ENCODE measurements around the gene AQP2. TPM values are rescaled to one million over a fixed set of nuclear protein-coding genes. Genes with fewer than 3 reads are reported as not detected.

Gene AQP2
- total and polyA plus RNA-seq, 4 experiments from 2014 or later = not detected

- no peak overlapping the region for H3K27ac ChIP-seq (ENCODE audit: low read depth, low read length)
- H3K4me1 Mint-ChIP-seq = peaks cover 1 to 7% (median 4%) of the 10 kb centered on the region in 4 donors
- DNase-seq = no peak
- H3K9me3 Mint-ChIP-seq = no peaks in the 10 kb centered on the region
- no peaks in the 10 kb centered on the region for H3K36me3 ChIP-seq (ENCODE audit: insufficient read depth, low read length)
- ChIA-PET CTCF (ENCODE audit: partially characterized antibody) (interaction anchor here (1.5 to 6.2 kb wide), 14 partner anchors 8 to 102 kb away, joined by 3 to 75 read pairs (median 17); no protein-coding TSS in a partner anchor), POLR2A (ENCODE audit: partially characterized antibody) (no interaction called here)
- H3K27me3 ChIP-seq (ENCODE audit: insufficient read depth, low read length) = peaks cover 15% of the 10 kb centered on the region
- H3K27ac Mint-ChIP-seq = peak overlapping the region in 1 of 7 donors; percentile 16
- H3K4me3 ChIP-seq (ENCODE audit: low read length in 2 of 2) = no peak overlapping the region
- H3K4me3 Mint-ChIP-seq = peak overlapping the region in 3 of 8 donors; percentile 30 to 44 (median 39)
- H3K4me1 ChIP-seq (ENCODE audit: insufficient read depth, low read length) = peaks cover 10% of the 10 kb centered on the region
- peaks cover 15 to 29% of the 10 kb centered on the region in 2 donors for H3K27me3 Mint-ChIP-seq
- no peaks in the 10 kb centered on the region for H3K9me3 ChIP-seq (ENCODE audit: control insufficient read depth in 1 of 2, low read length in 2 of 2)
- no peaks in the 10 kb centered on the region for H3K36me3 Mint-ChIP-seq
- intact Hi-C loops (cut with micrococcal nuclease) = loop anchor here (10.0 kb wide), 1 partner anchor 216 kb away; no protein-coding TSS in a partner anchor
These were observed 17.9 kb downstream of the AQP2 start for GRCh38 chr12:49968471-49968870.

- POLR2A ChIA-PET (ENCODE audit: partially characterized antibody) = no interaction called here
These were observed 18.5 kb downstream of the AQP2 start for GRCh38 chr12:49969027-49969426.

GRCh38 chr12:49969651-49970429 is 19.3 kb downstream of the AQP2 start:
- H3K4me1 ChIP-seq (ENCODE audit: insufficient read depth, low read length) = peaks cover 10% of the 10 kb centered on the region
- H3K27me3 ChIP-seq (ENCODE audit: insufficient read depth, low read length) = peaks cover 9% of the 10 kb centered on the region
- Mint-ChIP-seq H3K27ac (no peak overlapping the region), H3K36me3 (no peaks in the 10 kb centered on the region), H3K27me3 (peaks cover 11 to 16% of the 10 kb centered on the region in 2 donors), H3K9me3 (no peaks in the 10 kb centered on the region), H3K4me3 (no peak overlapping the region), H3K4me1 (peaks cover 1 to 7% (median 4%) of the 10 kb centered on the region in 4 donors)
- no peak overlapping the region for H3K4me3 ChIP-seq (ENCODE audit: low read length in 2 of 2)
- intact Hi-C loops (cut with micrococcal nuclease) = loop anchor here (10.0 kb wide), 1 partner anchor 215 kb away; no protein-coding TSS in a partner anchor
- no peaks in the 10 kb centered on the region for H3K36me3 ChIP-seq (ENCODE audit: insufficient read depth, low read length)
- H3K27ac ChIP-seq (ENCODE audit: low read depth, low read length) = no peak overlapping the region
- POLR2A ChIA-PET (ENCODE audit: partially characterized antibody) = no interaction called here
- CTCF ChIA-PET (ENCODE audit: partially characterized antibody) = interaction anchor here (3.5 to 6.2 kb wide), 5 partner anchors 11 to 89 kb away, joined by 17 to 75 read pairs (median 44); no protein-coding TSS in a partner anchor
- H3K9me3 ChIP-seq (ENCODE audit: control insufficient read depth in 1 of 2, low read length in 2 of 2) = no peaks in the 10 kb centered on the region
- no peak for DNase-seq

More at GRCh38 chr12:49969027-49969426, 18.5 kb downstream of the AQP2 start:
- Histone ChIP-seq H3K27me3 (ENCODE audit: insufficient read depth, low read length) (peaks cover 15% of the 10 kb centered on the region), H3K27ac (ENCODE audit: low read depth, low read length) (no peak overlapping the region), H3K36me3 (ENCODE audit: insufficient read depth, low read length) (no peaks in the 10 kb centered on the region), H3K4me3 (ENCODE audit: low read length in 2 of 2) (no peak overlapping the region), H3K9me3 (ENCODE audit: control insufficient read depth in 1 of 2, low read length in 2 of 2) (no peaks in the 10 kb centered on the region), H3K4me1 (ENCODE audit: insufficient read depth, low read length) (peaks cover 10% of the 10 kb centered on the region)
- CTCF ChIA-PET (ENCODE audit: partially characterized antibody) = interaction anchor here (1.5 to 6.2 kb wide), 6 partner anchors 10 to 102 kb away, joined by 3 to 75 read pairs (median 38); no protein-coding TSS in a partner anchor
- H3K9me3 Mint-ChIP-seq = no peaks in the 10 kb centered on the region
- no peak overlapping the region for H3K4me3 Mint-ChIP-seq
- peak overlapping the region in 1 of 7 donors; percentile 16 for H3K27ac Mint-ChIP-seq
- H3K4me1 Mint-ChIP-seq = peaks cover 1 to 7% (median 4%) of the 10 kb centered on the region in 4 donors
- no peaks in the 10 kb centered on the region for H3K36me3 Mint-ChIP-seq
- intact Hi-C loops (cut with micrococcal nuclease) = loop anchor here (10.0 kb wide), 1 partner anchor 216 kb away; no protein-coding TSS in a partner anchor
- peaks cover 15 to 24% of the 10 kb centered on the region in 2 donors for H3K27me3 Mint-ChIP-seq
- DNase-seq = no peak

GRCh38 chr12:49970658-49971057 is 20.1 kb downstream of the AQP2 start:
- peaks cover 9 to 13% of the 10 kb centered on the region in 2 donors for H3K27me3 Mint-ChIP-seq
- H3K36me3 Mint-ChIP-seq = no peaks in the 10 kb centered on the region
- Histone ChIP-seq H3K4me1 (ENCODE audit: insufficient read depth, low read length) (peaks cover 10% of the 10 kb centered on the region), H3K27ac (ENCODE audit: low read depth, low read length) (no peak overlapping the region), H3K27me3 (ENCODE audit: insufficient read depth, low read length) (peaks cover 9% of the 10 kb centered on the region), H3K36me3 (ENCODE audit: insufficient read depth, low read length) (no peaks in the 10 kb centered on the region), H3K9me3 (ENCODE audit: control insufficient read depth in 1 of 2, low read length in 2 of 2) (no peaks in the 10 kb centered on the region), H3K4me3 (ENCODE audit: low read length in 2 of 2) (no peak overlapping the region)
- no peaks in the 10 kb centered on the region for H3K9me3 Mint-ChIP-seq
- intact Hi-C loops (cut with micrococcal nuclease) = no loop called here
- no peak for DNase-seq
- CTCF ChIA-PET (ENCODE audit: partially characterized antibody) = no interaction called here
- POLR2A ChIA-PET (ENCODE audit: partially characterized antibody) = interaction anchor here (0.5 kb wide), 1 partner anchor 55 kb away, joined by 3 read pairs; the partner anchor contains the start of gene RACGAP1
- no peak overlapping the region for H3K27ac Mint-ChIP-seq
- peaks cover 1 to 7% (median 4%) of the 10 kb centered on the region in 4 donors for H3K4me1 Mint-ChIP-seq
- no peak overlapping the region for H3K4me3 Mint-ChIP-seq

GRCh38 chr12:49971141-49971540 is 20.6 kb downstream of the AQP2 start:
- Histone ChIP-seq H3K4me3 (ENCODE audit: low read length in 2 of 2) (no peak overlapping the region), H3K36me3 (ENCODE audit: insufficient read depth, low read length) (no peaks in the 10 kb centered on the region), H3K9me3 (ENCODE audit: control insufficient read depth in 1 of 2, low read length in 2 of 2) (no peaks in the 10 kb centered on the region), H3K27me3 (ENCODE audit: insufficient read depth, low read length) (peaks cover 9% of the 10 kb centered on the region), H3K27ac (ENCODE audit: low read depth, low read length) (no peak overlapping the region), H3K4me1 (ENCODE audit: insufficient read depth, low read length) (peaks cover 10% of the 10 kb centered on the region)
- Mint-ChIP-seq H3K27ac (no peak overlapping the region), H3K4me3 (no peak overlapping the region), H3K36me3 (no peaks in the 10 kb centered on the region), H3K9me3 (no peaks in the 10 kb centered on the region), H3K4me1 (peaks cover 1 to 7% (median 4%) of the 10 kb centered on the region in 4 donors), H3K27me3 (peaks cover 7 to 11% of the 10 kb centered on the region in 2 donors)
- POLR2A ChIA-PET (ENCODE audit: partially characterized antibody) = interaction anchor here (0.5 kb wide), 1 partner anchor 54 kb away, joined by 3 read pairs; the partner anchor contains the start of gene RACGAP1
- CTCF ChIA-PET (ENCODE audit: partially characterized antibody) = interaction anchor here (1.4 kb wide), 1 partner anchor 10 kb away, joined by 4 read pairs; no protein-coding TSS in a partner anchor
- intact Hi-C loops (cut with micrococcal nuclease) = no loop called here
- no peak for DNase-seq

- Mint-ChIP-seq H3K27ac (no peak overlapping the region), H3K4me3 (no peak overlapping the region), H3K36me3 (no peaks in the 10 kb centered on the region), H3K4me1 (peaks cover 0 to 2% (median 2%) of the 10 kb centered on the region in 4 donors), H3K9me3 (no peaks in the 10 kb centered on the region), H3K27me3 (peaks cover 3 to 5% of the 10 kb centered on the region in 2 donors)
- POLR2A ChIA-PET (ENCODE audit: partially characterized antibody) = no interaction called here
- Histone ChIP-seq H3K36me3 (ENCODE audit: insufficient read depth, low read length) (no peaks in the 10 kb centered on the region), H3K4me3 (ENCODE audit: low read length in 2 of 2) (no peak overlapping the region), H3K27ac (ENCODE audit: low read depth, low read length) (no peak overlapping the region), H3K27me3 (ENCODE audit: insufficient read depth, low read length) (peaks cover 9% of the 10 kb centered on the region), H3K9me3 (ENCODE audit: control insufficient read depth in 1 of 2, low read length in 2 of 2) (no peaks in the 10 kb centered on the region), H3K4me1 (ENCODE audit: insufficient read depth, low read length) (peaks cover 10% of the 10 kb centered on the region)
- intact Hi-C loops (cut with micrococcal nuclease) = no loop called here
- CTCF ChIA-PET (ENCODE audit: partially characterized antibody) = interaction anchor here (1.1 to 1.4 kb wide), 3 partner anchors 9 to 103 kb away, joined by 3 to 4 read pairs (median 4); no protein-coding TSS in a partner anchor
- DNase-seq = no peak
These were observed 21.6 kb downstream of the AQP2 start for GRCh38 chr12:49972129-49972528.
